ENCODE results near the gene LBH. TPM values are rescaled to one million over a fixed set of nuclear protein-coding genes. Genes with fewer than 3 reads are reported as not detected.

The LBH gene
- polyA plus RNA-seq, 3 donors: 0.41 to 0.76 (median 0.42) TPM

GRCh38 chr2:30204281-30204680 lies 27.1 kb upstream of the LBH start:
- peaks cover 0 to 5% (median 2%) of the 10 kb centered on the region in 3 donors for H3K27me3 Mint-ChIP-seq (ENCODE audit: low read depth in 3 of 3)
- DNase-seq: no peak
- H3K27ac Mint-ChIP-seq: no peak overlapping the region
- H3K4me1 Mint-ChIP-seq: peaks cover 12% of the 10 kb centered on the region
- WGBS (ENCODE audit: insufficient coverage): no CpG with 5 or more reads among the region's 4 CpGs
- Histone ChIP-seq H3K4me2 (replicated peaks; ENCODE audit: extremely low read depth, low read length, poor library complexity, severe bottlenecking) (no peak overlapping the region), H3K79me2 (ENCODE audit: insufficient read depth, low read length) (no peaks in the 10 kb centered on the region), H3K4me3 (replicated peaks in 1 of 3; ENCODE audit: low read depth in 2 of 3, low read length in 3 of 3) (no peak overlapping the region), H3K9me3 (replicated peaks in 1 of 2; ENCODE audit: control insufficient read depth in 1 of 2, insufficient read depth in 1 of 2, low read length in 2 of 2) (no peaks in the 10 kb centered on the region), H2AFZ (ENCODE audit: insufficient read depth, low read depth, low read length, poor library complexity, severe bottlenecking) (no peak overlapping the region), H3K9ac (ENCODE audit: insufficient read depth, low read length, poor library complexity, severe bottlenecking) (no peak overlapping the region), H4K20me1 (ENCODE audit: insufficient read depth, low read length) (no peaks in the 10 kb centered on the region), H3K36me3 (replicated peaks in 1 of 2; ENCODE audit: control insufficient read depth in 1 of 2, insufficient read depth in 2 of 2, low read length in 2 of 2) (no peaks in the 10 kb centered on the region), H3K4me1 (ENCODE audit: control insufficient read depth in 1 of 2, insufficient read depth in 2 of 2, low read length in 2 of 2) (peaks cover 6% of the 10 kb centered on the region in 2 donors), H3K27me3 (ENCODE audit: control insufficient read depth in 2 of 2, insufficient read depth in 2 of 2, low read length in 2 of 2) (no peaks in the 10 kb centered on the region), H3K27ac (ENCODE audit: low read depth in 1 of 2, low read length in 2 of 2) (no peak overlapping the region)
- no peak for TF ChIP-seq CTCF (IDR thresholded peaks at IDR 0.05)
- intact Hi-C loops (cut with micrococcal nuclease): no loop called here
- H3K9me3 Mint-ChIP-seq: no peaks in the 10 kb centered on the region
- no peak overlapping the region for H3K4me3 Mint-ChIP-seq
- H3K36me3 Mint-ChIP-seq: no peaks in the 10 kb centered on the region

- WGBS (ENCODE audit: insufficient coverage): 83% methylated on average over 1 of the region's 1 CpG
- no peak for DNase-seq
- H3K4me3 ChIP-seq (replicated peaks in 1 of 3; ENCODE audit: low read depth in 2 of 3, low read length in 3 of 3): no peak overlapping the region
- Mint-ChIP-seq H3K27ac (no peak overlapping the region), H3K4me3 (no peak overlapping the region), H3K4me1 (peaks cover 12% of the 10 kb centered on the region), H3K27me3 (ENCODE audit: low read depth in 3 of 3) (peaks cover 0 to 5% (median 0%) of the 10 kb centered on the region in 3 donors), H3K9me3 (no peaks in the 10 kb centered on the region), H3K36me3 (no peaks in the 10 kb centered on the region)
- H3K4me2 ChIP-seq (replicated peaks; ENCODE audit: extremely low read depth, low read length, poor library complexity, severe bottlenecking): no peak overlapping the region
- no peaks in the 10 kb centered on the region for H3K36me3 ChIP-seq (replicated peaks in 1 of 2; ENCODE audit: control insufficient read depth in 1 of 2, insufficient read depth in 2 of 2, low read length in 2 of 2)
- H3K27me3 ChIP-seq (ENCODE audit: control insufficient read depth in 2 of 2, insufficient read depth in 2 of 2, low read length in 2 of 2): no peaks in the 10 kb centered on the region
- H3K4me1 ChIP-seq (ENCODE audit: control insufficient read depth in 1 of 2, insufficient read depth in 2 of 2, low read length in 2 of 2): peaks cover 6% of the 10 kb centered on the region in 2 donors
- intact Hi-C loops (cut with micrococcal nuclease): loop anchor here (5.0 kb wide), 1 partner anchor 502 kb away; no protein-coding TSS in a partner anchor
- H3K9ac ChIP-seq (ENCODE audit: insufficient read depth, low read length, poor library complexity, severe bottlenecking): no peak overlapping the region
- H3K9me3 ChIP-seq (replicated peaks in 1 of 2; ENCODE audit: control insufficient read depth in 1 of 2, insufficient read depth in 1 of 2, low read length in 2 of 2): no peaks in the 10 kb centered on the region
- H2AFZ ChIP-seq (ENCODE audit: insufficient read depth, low read depth, low read length, poor library complexity, severe bottlenecking): no peak overlapping the region
- no peaks in the 10 kb centered on the region for H4K20me1 ChIP-seq (ENCODE audit: insufficient read depth, low read length)
- no peaks in the 10 kb centered on the region for H3K79me2 ChIP-seq (ENCODE audit: insufficient read depth, low read length)
- H3K27ac ChIP-seq (ENCODE audit: low read depth in 1 of 2, low read length in 2 of 2): no peak overlapping the region
- TF ChIP-seq CTCF (IDR thresholded peaks at IDR 0.05): no peak
Measured at GRCh38 chr2:30205456-30205855, 25.9 kb upstream of the LBH start.

All from CD14-positive monocyte (primary cell).